ENCODE data around the gene UNC13A.
A peak's percentile ranks its signal among the peaks of the same experiment; 100 is the strongest.

The UNC13A gene

GRCh38 chr19:17626456-17627015, 61.6 kb downstream of the UNC13A start:
- no peak for DNase-seq (ENCODE audit: low spot score)

GRCh38 chr19:17625980-17626379, 62.2 kb downstream of the UNC13A start:
- DNase-seq (ENCODE audit: low spot score) = no peak

- no peak for DNase-seq (ENCODE audit: low spot score)
Observed at GRCh38 chr19:17625043-17625442, 63.1 kb downstream of the UNC13A start.

- DNase-seq (ENCODE audit: low spot score) = no peak
Observed at GRCh38 chr19:17624314-17624991, 63.7 kb downstream of the UNC13A start.

- DNase-seq (ENCODE audit: low spot score) = no peak
Observed at GRCh38 chr19:17623224-17623935, 64.8 kb downstream of the UNC13A start.

- no peak for DNase-seq (ENCODE audit: low spot score)
Observed at GRCh38 chr19:17620696-17621095, 67.5 kb downstream of the UNC13A start.

- DNase-seq (ENCODE audit: low spot score) = no peak
Observed at GRCh38 chr19:17618936-17619335, 69.2 kb downstream of the UNC13A start.

- DNase-seq (ENCODE audit: low spot score) = no peak
Observed at GRCh38 chr19:17618281-17618903, 69.8 kb downstream of the UNC13A start.

GRCh38 chr19:17617807-17618192, 70.4 kb downstream of the UNC13A start:
- DNase-seq (ENCODE audit: low spot score) = no peak

GRCh38 chr19:17616961-17617806, 71.0 kb downstream of the UNC13A start:
- DNase-seq (ENCODE audit: low spot score) = no peak

GRCh38 chr19:17616686-17616960, 71.5 kb downstream of the UNC13A start:
- DNase-seq (ENCODE audit: low spot score) = no peak

GRCh38 chr19:17615889-17616685, 72.1 kb downstream of the UNC13A start:
- no peak for DNase-seq (ENCODE audit: low spot score)

GRCh38 chr19:17614476-17614875, 73.7 kb downstream of the UNC13A start:
- no peak for DNase-seq (ENCODE audit: low spot score)

GRCh38 chr19:17611462-17612244, 76.5 kb downstream of the UNC13A start:
- no peak for DNase-seq (ENCODE audit: low spot score)

GRCh38 chr19:17610384-17610783, 77.8 kb downstream of the UNC13A start:
- DNase-seq (ENCODE audit: low spot score) = peak; percentile 55

- no peak for DNase-seq (ENCODE audit: low spot score)
Observed at GRCh38 chr19:17607936-17608335, 80.2 kb downstream of the UNC13A start.

GRCh38 chr19:17606590-17607185, 81.5 kb downstream of the UNC13A start:
- DNase-seq (ENCODE audit: low spot score) = no peak

- peak; percentile 82 for DNase-seq (ENCODE audit: low spot score)
Observed at GRCh38 chr19:17605761-17606589, 82.2 kb downstream of the UNC13A start.

GRCh38 chr19:17605117-17605516, 83.0 kb downstream of the UNC13A start:
- DNase-seq (ENCODE audit: low spot score) = no peak
